GM11168 (cell line): ENCODE measurements around the gene TUT7.
"Not testable (repeated sequence)": the region's sequence is repeated elsewhere in the genome, so short reads cannot be mapped to it uniquely, and the experiment has no call there.

Experiments used
- in situ Hi-C: fragments of 300-500 bp; cut with MboI; formaldehyde crosslinking; loops from one replicate; pipeline ENCODE4 v1.12.0; 2022; ENCODE audit warnings: low sequenced_read_pairs; ENCODE audit not compliant: unreplicated experiment

TUT7 gene

GRCh38 chr9:86354011-86354817 is at the start of gene TUT7:
TSS of gene TUT7 (minus strand) at chr9:86354410. CDS start at chr9:86353199, 1,211 bp downstream.
- in situ Hi-C loops, result no loop called here

GRCh38 chr9:86402591-86402990 is 48.4 kb upstream of the TUT7 start:
- in situ Hi-C loops, result no loop called here

GRCh38 chr9:86396412-86396811 is 42.2 kb upstream of the TUT7 start:
- in situ Hi-C loops, result no loop called here

DNA sequence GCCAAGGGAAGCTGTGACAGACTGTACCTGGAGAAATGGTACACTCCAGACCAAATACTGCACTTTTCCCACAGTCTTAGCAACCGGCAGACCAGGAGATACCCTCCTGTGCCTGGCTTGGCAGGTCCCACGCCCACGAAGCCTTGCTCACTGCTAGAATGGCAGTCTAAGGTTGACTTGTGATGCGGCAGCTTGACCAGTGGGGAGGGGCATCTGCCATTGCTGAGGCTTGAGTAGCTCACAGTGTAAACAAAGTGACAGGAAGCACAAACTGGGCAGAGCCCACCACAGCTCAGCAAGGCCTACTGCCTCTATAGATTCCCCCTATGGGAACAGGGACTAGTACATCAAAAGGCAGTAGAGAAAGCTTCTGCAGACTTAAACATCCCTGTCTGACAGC is 36.0 kb upstream of the TUT7 start:
- in situ Hi-C loops, result not testable (repeated sequence)

- in situ Hi-C loops, result no loop called here
Observed at GRCh38 chr9:86389628-86390027, 35.4 kb upstream of the TUT7 start.

DNA sequence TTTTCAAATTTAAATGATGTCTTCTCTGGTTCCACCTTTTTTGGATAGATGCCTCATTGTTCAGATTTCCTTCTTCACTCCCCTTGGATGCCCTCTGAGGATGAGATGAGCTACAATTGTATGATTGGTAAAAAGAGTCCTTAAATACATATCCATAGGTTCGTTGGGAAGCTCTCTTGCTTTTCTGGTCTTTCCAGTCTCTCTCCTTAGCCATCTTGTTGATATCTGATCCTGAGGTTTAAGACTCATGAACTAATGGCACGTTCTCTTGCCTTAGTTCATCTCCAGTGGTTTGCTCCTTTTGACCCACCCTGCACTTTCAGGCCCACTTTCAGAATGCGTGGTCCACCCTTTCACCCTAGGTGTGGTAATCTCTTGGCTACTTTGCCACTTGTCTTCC is 33.2 kb upstream of the TUT7 start:
- in situ Hi-C loops, result no loop called here

DNA sequence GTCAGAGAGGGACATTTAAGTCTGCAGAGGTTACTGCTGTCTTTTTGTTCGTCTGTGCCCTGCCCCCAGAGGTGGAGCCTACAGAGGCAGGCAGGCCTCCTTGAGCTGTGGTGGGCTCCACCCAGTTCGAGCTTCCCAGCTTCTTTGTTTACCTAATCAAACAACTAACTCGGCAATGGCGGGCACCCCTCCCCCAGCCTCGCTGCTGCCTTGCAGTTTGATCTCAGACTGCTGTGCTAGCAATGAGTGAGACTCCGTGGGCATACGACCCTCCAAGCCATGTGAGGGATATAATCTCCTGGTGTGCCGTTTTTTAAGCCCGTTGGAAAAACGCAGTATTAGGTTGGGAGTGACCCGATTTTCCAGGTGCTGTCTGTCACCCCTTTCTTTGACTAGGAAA is 28.8 kb upstream of the TUT7 start:
- in situ Hi-C loops, result not testable (repeated sequence)

DNA sequence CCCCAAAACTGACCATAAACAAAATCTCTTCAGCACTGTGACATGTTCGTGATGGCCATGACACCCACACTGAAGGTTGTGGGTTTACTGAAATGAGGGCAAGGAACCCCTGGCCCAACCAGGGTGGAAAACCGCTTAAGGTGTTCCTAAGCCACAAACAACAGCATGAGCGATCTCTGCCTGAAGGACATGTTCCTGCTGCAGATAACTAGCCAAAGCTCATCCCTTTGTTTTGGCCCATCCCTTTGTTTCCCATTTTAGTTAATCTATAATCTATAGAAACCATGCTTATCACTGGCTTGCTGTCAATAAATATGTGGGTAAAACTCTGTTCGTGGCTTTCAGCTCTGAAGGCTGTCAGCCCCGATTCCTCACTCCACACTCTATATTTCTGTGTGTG is 21.8 kb upstream of the TUT7 start:
- in situ Hi-C loops, result no loop called here

DNA sequence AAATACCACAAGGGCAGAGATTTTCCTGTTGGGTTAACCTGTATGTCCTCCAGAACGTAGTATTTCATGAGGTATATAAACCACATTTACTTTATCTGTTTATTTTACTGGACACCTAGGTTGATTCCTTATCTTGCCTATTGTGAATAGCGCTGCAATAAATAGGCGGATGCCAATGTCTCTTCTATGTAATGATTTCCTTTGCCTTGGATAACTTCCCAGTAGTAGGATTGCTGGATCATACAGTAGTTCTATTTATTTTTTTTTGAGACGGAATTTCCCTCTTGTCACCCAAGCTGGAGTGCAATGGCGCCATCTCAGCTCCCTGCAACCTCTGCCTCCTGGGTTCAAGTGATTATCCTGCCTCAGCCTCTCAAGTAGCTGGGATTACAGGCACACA is 15.6 kb upstream of the TUT7 start:
- in situ Hi-C loops, result no loop called here

DNA sequence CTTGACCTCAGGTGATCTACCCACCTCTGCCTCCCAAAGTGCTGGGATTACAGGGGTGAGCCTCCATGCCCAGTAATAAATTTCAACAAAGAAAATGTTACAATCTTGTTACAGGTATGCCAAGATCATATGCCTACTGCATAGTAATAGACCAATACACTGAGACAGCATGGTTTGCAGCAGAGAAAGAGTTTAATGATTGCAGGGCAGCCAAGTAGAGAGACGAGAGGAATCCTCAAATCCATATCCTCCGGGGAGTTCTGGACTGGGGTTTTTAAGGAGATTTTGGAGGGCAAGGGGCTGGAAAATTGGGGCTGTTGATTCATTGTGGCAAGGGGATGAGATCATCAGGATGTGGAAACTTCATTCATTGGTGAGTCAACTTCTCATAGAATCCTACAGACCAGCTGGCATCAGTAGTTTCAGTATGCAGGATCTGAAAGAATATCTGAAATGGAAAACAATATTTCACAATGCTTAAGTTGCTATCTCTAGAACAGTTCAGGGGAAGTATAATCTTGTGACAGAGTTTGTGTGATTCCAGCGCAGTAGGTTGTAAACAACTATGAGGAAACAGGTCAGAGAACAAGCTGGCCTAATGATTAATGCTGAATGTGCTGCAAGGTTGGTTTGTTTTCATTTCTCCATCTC is 14.8 kb upstream of the TUT7 start:
- in situ Hi-C loops, result no loop called here

- in situ Hi-C loops, result no loop called here
Observed at GRCh38 chr9:86361176-86361575, 7.0 kb upstream of the TUT7 start.

DNA sequence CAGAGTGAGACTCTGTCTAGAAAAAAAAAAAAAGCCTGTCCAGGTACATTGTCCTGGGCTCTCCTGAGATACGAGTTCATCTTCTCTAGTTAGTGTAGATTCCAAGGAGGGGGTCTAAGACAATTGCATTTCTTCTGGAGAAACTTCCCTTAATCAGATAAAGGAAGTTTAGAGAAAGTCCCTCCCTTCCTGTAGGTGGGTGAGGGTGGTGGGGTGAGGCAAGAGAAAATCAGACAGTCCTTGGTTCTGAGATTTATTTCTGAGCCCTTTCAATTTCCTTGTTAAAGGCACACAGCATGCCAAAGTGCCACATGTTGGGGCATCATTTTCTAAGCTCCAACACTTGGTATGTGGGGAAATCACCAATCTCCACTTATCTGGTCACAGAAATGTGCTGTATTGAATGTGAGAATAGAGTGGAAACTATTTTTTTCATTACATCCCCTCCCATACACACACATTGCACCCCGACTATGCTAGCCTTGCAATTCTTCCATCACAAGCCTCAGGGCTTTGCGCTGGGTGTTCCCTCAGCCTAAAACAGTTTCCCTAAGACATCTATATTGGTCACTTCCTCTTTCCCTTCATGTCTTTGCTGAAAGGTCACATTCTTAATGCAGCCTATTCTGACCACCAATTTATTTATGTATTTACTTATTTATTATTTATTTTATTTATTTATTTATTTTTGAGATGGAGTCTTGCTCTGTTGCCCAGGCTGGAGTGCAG is 5.1 kb upstream of the TUT7 start:
- in situ Hi-C loops, result no loop called here

DNA sequence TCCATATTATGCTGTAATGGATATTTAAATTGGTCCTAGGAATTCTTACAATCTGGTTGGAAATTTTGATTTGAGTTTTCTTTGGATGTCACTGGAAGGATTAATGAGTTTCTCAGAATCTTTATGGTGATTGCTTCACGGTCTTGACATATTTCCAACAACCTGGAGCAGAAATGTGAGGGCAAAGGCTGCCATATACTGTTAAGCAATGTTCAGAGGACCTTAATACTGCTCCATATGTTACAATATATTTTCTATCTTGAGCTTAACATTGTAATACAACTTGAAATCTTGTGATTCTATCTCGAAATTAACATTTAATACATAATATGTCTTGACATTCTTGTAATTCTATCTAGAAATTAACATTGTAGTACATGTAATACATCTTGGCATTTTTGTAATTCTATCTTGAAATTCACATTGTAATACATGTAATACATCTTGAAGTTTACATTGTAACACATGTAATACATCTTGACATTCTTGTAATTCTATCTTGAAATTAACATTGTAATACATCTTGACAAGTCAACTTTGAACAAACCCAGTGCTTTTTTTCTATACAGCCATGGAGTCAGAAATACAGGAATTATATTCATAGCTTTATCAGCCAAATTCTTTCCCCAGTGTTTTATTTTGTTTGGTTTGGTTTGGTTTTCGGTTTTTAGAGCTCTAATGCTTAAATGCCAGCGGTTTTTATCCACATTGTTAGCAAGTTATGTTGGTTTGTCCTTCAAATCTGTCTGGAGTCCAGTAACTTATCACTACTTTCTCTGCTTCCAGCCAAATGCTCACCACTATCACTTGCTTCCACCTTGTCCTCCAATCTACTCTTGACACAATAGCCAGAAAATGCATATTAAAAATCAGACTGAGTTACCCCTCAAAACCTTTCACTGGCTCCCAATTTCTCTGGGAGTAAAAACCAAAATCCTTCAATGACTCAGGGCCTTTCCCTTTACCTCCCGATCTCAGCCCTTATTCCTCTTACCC is 3.0 kb upstream of the TUT7 start:
- in situ Hi-C loops, result no loop called here

GRCh38 chr9:86355814-86356213 is 1.6 kb upstream of the TUT7 start:
- in situ Hi-C loops, result no loop called here

DNA sequence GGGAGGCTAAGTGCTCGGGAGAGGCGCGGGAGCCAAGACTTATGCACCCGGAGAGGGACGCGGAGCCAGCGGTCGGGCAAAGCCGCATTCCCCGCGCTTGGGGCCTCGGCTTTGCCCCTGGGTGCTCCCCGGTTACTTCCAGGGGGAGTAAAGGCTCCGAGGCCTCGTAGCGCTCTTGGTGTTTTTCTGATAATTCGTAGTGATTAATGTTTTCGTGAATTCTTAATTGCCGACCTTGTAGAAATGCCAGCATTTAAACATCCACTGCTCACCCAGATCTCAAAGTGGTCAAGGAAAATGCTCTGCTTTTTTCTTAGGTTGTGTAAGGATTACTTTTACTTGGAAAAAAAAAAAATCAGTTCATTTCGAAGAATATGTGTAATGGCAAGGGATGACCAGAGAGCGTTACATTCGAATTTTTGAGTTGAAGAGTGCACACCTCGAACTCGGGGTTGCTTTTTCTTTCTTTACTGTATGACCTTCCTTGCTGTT is 654 bp upstream of the TUT7 start:
- in situ Hi-C loops, result no loop called here

DNA sequence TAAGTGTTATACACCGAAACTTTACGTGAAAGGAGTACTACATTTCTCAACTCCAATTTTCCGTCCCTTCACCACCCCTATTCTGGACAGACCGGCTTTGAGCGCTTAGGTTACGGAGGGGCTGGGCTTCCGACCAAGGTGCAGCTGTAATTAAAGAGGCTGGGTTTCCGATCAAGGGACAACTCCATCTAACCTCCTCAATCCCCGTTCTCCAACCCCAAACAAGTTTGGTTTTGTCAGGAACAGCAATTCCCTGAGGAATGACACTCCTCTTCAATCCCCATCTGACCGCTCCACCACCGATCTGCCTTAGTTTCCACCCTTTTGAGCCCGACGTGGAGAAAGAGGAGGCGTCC is 577 bp downstream of the TUT7 start:
- in situ Hi-C loops, result no loop called here

- in situ Hi-C loops, result no loop called here
Observed at GRCh38 chr9:86352440-86353077, 1.7 kb downstream of the TUT7 start.

- in situ Hi-C loops, result no loop called here
Observed at GRCh38 chr9:86351880-86352279, 2.3 kb downstream of the TUT7 start.

GRCh38 chr9:86350006-86350760 is 4.0 kb downstream of the TUT7 start:
- in situ Hi-C loops, result no loop called here
